ENCODE data around the gene VAMP5. TPM values are rescaled to one million over a fixed set of nuclear protein-coding genes. Genes with fewer than 3 reads are reported as not detected.
A peak's percentile ranks its signal among the peaks of the same experiment; 100 is the strongest.

The VAMP5 gene
- total and polyA plus RNA-seq, 9 of the 15 experiments (the other 6 are each of a cell fraction or from before 2014, with no cell fraction given) = 0.54 to 1.9 (median 1.5) TPM; not detected in 2

DNA sequence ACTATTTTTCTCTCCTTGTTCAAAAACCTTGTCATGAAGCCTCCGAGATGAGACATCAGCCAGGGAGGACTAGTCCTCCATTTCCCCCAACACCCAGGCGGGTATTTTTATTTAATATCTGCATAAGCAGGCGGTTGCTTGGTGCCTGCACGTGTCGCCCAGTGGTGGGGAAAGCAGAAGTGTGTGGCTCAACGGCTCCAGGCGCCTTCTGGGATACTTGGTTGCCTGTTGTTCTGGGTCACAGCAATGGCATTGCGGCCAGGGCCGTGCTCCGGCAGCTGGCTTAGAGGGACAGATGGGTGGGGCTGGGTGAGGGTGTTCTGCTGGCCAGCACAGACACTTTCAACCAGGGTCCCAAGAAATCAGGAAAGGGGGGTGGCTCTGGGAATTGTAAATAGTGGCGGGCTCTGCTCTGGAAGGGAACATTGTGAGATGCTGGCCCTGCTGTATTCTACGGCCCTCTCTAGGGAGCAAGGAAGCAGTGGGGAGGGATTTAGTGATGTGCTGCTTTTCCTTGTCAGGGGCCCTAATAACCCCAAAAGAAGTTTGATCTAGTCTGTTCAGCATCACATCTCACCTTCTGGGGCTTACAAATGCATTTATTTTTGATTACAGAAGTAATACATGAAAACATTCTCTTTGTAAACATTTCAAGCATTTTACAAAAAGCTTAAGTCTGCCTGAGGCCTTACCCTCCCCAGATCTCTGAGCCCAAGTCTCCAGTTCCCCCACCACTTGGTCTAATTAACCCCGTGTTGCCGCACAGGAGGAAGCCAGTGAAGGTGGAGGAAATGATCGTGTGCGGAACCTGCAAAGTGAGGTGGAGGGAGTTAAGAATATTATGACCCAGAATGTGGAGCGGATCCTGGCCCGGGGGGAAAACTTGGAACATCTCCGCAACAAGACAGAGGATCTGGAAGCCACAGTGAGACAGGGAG is 5.7 kb upstream of the VAMP5 start (continued):
- TF ChIP-seq, protein P1, sequence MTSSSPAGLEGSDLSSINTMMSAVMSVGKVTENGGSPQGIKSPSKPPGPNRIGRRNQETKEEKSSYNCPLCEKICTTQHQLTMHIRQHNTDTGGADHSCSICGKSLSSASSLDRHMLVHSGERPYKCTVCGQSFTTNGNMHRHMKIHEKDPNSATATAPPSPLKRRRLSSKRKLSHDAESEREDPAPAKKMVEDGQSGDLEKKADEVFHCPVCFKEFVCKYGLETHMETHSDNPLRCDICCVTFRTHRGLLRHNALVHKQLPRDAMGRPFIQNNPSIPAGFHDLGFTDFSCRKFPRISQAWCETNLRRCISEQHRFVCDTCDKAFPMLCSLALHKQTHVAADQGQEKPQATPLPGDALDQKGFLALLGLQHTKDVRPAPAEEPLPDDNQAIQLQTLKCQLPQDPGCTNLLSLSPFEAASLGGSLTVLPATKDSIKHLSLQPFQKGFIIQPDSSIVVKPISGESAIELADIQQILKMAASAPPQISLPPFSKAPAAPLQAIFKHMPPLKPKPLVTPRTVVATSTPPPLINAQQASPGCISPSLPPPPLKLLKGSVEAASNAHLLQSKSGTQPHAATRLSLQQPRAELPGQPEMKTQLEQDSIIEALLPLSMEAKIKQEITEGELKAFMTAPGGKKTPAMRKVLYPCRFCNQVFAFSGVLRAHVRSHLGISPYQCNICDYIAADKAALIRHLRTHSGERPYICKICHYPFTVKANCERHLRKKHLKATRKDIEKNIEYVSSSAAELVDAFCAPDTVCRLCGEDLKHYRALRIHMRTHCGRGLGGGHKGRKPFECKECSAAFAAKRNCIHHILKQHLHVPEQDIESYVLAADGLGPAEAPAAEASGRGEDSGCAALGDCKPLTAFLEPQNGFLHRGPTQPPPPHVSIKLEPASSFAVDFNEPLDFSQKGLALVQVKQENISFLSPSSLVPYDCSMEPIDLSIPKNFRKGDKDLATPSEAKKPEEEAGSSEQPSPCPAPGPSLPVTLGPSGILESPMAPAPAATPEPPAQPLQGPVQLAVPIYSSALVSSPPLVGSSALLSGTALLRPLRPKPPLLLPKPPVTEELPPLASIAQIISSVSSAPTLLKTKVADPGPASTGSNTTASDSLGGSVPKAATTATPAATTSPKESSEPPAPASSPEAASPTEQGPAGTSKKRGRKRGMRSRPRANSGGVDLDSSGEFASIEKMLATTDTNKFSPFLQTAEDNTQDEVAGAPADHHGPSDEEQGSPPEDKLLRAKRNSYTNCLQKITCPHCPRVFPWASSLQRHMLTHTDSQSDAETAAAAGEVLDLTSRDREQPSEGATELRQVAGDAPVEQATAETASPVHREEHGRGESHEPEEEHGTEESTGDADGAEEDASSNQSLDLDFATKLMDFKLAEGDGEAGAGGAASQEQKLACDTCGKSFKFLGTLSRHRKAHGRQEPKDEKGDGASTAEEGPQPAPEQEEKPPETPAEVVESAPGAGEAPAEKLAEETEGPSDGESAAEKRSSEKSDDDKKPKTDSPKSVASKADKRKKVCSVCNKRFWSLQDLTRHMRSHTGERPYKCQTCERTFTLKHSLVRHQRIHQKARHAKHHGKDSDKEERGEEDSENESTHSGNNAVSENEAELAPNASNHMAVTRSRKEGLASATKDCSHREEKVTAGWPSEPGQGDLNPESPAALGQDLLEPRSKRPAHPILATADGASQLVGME (CRISPR knock-in tag; IDR thresholded peaks at IDR 0.05) = no peak
- TF ChIP-seq, protein P2, sequence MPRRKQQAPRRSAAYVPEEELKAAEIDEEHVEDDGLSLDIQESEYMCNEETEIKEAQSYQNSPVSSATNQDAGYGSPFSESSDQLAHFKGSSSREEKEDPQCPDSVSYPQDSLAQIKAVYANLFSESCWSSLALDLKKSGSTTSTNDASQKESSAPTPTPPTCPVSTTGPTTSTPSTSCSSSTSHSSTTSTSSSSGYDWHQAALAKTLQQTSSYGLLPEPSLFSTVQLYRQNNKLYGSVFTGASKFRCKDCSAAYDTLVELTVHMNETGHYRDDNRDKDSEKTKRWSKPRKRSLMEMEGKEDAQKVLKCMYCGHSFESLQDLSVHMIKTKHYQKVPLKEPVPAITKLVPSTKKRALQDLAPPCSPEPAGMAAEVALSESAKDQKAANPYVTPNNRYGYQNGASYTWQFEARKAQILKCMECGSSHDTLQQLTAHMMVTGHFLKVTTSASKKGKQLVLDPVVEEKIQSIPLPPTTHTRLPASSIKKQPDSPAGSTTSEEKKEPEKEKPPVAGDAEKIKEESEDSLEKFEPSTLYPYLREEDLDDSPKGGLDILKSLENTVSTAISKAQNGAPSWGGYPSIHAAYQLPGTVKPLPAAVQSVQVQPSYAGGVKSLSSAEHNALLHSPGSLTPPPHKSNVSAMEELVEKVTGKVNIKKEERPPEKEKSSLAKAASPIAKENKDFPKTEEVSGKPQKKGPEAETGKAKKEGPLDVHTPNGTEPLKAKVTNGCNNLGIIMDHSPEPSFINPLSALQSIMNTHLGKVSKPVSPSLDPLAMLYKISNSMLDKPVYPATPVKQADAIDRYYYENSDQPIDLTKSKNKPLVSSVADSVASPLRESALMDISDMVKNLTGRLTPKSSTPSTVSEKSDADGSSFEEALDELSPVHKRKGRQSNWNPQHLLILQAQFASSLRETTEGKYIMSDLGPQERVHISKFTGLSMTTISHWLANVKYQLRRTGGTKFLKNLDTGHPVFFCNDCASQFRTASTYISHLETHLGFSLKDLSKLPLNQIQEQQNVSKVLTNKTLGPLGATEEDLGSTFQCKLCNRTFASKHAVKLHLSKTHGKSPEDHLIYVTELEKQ (CRISPR knock-in tag; IDR thresholded peaks at IDR 0.05) = peak; percentile 75
- TF ChIP-seq XRCC5 (IDR thresholded peaks at IDR 0.05; ENCODE audit: low read depth, low read length) (no peak), ZNF707 (CRISPR knock-in tag; conservative IDR thresholded peaks at IDR 0.05) (no peak), GTF2E2 (tag; IDR thresholded peaks at IDR 0.05) (peak; percentile 72; the same call in 1 of the 2 replicates), SMAD4 (CRISPR knock-in tag; conservative IDR thresholded peaks at IDR 0.05) (peak; percentile 51), SRSF1 (IDR thresholded peaks at IDR 0.05; ENCODE audit: low read depth, low read length) (no peak)
- TF ChIP-seq, protein P3, sequence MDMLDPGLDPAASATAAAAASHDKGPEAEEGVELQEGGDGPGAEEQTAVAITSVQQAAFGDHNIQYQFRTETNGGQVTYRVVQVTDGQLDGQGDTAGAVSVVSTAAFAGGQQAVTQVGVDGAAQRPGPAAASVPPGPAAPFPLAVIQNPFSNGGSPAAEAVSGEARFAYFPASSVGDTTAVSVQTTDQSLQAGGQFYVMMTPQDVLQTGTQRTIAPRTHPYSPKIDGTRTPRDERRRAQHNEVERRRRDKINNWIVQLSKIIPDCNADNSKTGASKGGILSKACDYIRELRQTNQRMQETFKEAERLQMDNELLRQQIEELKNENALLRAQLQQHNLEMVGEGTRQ (CRISPR knock-in tag; IDR thresholded peaks at IDR 0.05) = no peak; the same call in 1 of the 2 replicates
- TF ChIP-seq, protein P4, sequence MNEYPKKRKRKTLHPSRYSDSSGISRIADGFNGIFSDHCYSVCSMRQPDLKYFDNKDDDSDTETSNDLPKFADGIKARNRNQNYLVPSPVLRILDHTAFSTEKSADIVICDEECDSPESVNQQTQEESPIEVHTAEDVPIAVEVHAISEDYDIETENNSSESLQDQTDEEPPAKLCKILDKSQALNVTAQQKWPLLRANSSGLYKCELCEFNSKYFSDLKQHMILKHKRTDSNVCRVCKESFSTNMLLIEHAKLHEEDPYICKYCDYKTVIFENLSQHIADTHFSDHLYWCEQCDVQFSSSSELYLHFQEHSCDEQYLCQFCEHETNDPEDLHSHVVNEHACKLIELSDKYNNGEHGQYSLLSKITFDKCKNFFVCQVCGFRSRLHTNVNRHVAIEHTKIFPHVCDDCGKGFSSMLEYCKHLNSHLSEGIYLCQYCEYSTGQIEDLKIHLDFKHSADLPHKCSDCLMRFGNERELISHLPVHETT (CRISPR knock-in tag; conservative IDR thresholded peaks at IDR 0.05 in 1 of 2, IDR thresholded peaks at IDR 0.05 in 1 of 2) = peak in 1 of 2 experiments; percentile 67; a peak in 1 of 4 replicates
- TF ChIP-seq, protein P5, sequence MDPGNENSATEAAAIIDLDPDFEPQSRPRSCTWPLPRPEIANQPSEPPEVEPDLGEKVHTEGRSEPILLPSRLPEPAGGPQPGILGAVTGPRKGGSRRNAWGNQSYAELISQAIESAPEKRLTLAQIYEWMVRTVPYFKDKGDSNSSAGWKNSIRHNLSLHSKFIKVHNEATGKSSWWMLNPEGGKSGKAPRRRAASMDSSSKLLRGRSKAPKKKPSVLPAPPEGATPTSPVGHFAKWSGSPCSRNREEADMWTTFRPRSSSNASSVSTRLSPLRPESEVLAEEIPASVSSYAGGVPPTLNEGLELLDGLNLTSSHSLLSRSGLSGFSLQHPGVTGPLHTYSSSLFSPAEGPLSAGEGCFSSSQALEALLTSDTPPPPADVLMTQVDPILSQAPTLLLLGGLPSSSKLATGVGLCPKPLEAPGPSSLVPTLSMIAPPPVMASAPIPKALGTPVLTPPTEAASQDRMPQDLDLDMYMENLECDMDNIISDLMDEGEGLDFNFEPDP (CRISPR knock-in tag; IDR thresholded peaks at IDR 0.05) = no peak

Measured in K562 (cell line).